Osteocyte (in vitro differentiated cells): ENCODE data around the gene MKNK1. TPM values are rescaled to one million over a fixed set of nuclear protein-coding genes. Genes with fewer than 3 reads are reported as not detected.

Experiments
- DNase-seq: peaks from one replicate; pipeline ENCODE4 v3.0.0; 2021; ENCODE audit warnings: mixed read lengths; ENCODE audit not compliant: unreplicated experiment; ENCODE audit errors: extremely low spot score
- H3K27ac Mint-ChIP-seq: one replicate; pipeline ENCODE4 v1.8.0; 2021; ENCODE audit warnings: mild to moderate bottlenecking, mixed read lengths; ENCODE audit not compliant: unreplicated experiment
- H3K27me3 Mint-ChIP-seq: one replicate; pipeline ENCODE4 v1.8.0; 2021; ENCODE audit warnings: mixed read lengths; ENCODE audit not compliant: unreplicated experiment
- H3K36me3 Mint-ChIP-seq: one replicate; pipeline ENCODE4 v1.8.0; 2021; ENCODE audit warnings: mixed read lengths; ENCODE audit not compliant: unreplicated experiment
- H3K4me1 Mint-ChIP-seq: one replicate; pipeline ENCODE4 v1.8.0; 2021; ENCODE audit warnings: mixed read lengths; ENCODE audit not compliant: unreplicated experiment
- H3K4me3 Mint-ChIP-seq: one replicate; pipeline ENCODE4 v1.8.0; 2021; ENCODE audit warnings: mild to moderate bottlenecking, moderate library complexity, mixed read lengths; ENCODE audit not compliant: unreplicated experiment
- H3K9me3 Mint-ChIP-seq: one replicate; pipeline ENCODE4 v1.8.0; 2021; ENCODE audit warnings: mixed read lengths; ENCODE audit not compliant: unreplicated experiment
- total RNA-seq: library from RNA; stranded (reverse); gene quantifications from 2 replicates; pipeline ENCODE4 v1.2.1, GENCODE V29; 2021
- TF ChIP-seq, protein P1 (sequence below): fragments of 200-600 bp; sonication (generic); IDR thresholded peaks from 2 replicates; pipeline ENCODE4 v1.5.0; 2021; ENCODE audit warnings: antibody characterized with exemption, mild to moderate bottlenecking, moderate library complexity

Gene MKNK1
- total RNA-seq, 1 donor from 2014 or later, result 32.5 TPM

DNA sequence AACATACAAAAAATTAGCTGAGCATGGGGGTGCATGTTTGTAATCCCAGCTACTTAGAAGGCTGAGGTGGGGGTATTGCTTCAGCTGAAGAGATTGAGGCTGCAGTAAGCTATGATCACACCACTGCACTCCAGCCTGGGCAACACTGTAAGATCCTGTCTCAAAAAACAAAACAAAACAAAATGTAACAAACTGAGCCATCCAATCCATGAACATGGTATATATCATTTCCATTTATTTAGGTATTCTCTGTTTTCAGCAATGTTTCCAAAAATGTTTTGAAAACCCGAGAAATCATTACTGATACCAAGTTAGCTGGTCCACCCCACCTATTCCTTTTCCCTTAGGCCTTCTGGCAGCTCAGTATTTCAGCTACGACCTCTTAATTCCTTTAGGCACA is 45.7 kb upstream of the MKNK1 start:
- Mint-ChIP-seq H3K9me3 (peaks cover 10% of the 10 kb centered on the region), H3K27ac (no peak overlapping the region), H3K27me3 (no peaks in the 10 kb centered on the region), H3K4me3 (no peak overlapping the region), H3K36me3 (peaks cover 55% of the 10 kb centered on the region), H3K4me1 (peaks cover 3% of the 10 kb centered on the region)
- no peak for DNase-seq
- TF ChIP-seq, protein P1, sequence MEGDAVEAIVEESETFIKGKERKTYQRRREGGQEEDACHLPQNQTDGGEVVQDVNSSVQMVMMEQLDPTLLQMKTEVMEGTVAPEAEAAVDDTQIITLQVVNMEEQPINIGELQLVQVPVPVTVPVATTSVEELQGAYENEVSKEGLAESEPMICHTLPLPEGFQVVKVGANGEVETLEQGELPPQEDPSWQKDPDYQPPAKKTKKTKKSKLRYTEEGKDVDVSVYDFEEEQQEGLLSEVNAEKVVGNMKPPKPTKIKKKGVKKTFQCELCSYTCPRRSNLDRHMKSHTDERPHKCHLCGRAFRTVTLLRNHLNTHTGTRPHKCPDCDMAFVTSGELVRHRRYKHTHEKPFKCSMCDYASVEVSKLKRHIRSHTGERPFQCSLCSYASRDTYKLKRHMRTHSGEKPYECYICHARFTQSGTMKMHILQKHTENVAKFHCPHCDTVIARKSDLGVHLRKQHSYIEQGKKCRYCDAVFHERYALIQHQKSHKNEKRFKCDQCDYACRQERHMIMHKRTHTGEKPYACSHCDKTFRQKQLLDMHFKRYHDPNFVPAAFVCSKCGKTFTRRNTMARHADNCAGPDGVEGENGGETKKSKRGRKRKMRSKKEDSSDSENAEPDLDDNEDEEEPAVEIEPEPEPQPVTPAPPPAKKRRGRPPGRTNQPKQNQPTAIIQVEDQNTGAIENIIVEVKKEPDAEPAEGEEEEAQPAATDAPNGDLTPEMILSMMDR, result no peak

DNA sequence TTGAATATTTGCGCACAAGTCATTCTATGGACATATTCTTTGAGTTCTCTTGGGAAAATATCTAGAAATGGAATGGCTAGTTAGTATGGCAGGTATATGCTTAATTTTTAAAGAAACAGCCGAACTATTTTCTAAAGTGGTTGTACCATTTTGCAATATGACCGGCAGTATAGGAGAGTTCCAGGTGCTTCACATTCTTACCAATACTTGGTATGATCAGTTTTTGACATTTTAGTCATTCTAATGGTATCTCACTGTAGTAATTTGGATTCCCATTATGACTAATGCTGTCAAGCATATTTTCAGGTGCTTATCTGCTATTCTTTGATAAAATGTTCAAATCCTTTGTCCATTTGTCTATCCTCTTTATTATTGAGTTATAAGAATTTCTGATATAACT is 43.5 kb upstream of the MKNK1 start:
- H3K36me3 Mint-ChIP-seq, result peaks cover 46% of the 10 kb centered on the region
- TF ChIP-seq, protein P1, result no peak
- peaks cover 15% of the 10 kb centered on the region for H3K4me1 Mint-ChIP-seq
- no peak overlapping the region for H3K4me3 Mint-ChIP-seq
- H3K9me3 Mint-ChIP-seq, result peaks cover 10% of the 10 kb centered on the region
- no peaks in the 10 kb centered on the region for H3K27me3 Mint-ChIP-seq
- no peak for DNase-seq
- H3K27ac Mint-ChIP-seq, result no peak overlapping the region

DNA sequence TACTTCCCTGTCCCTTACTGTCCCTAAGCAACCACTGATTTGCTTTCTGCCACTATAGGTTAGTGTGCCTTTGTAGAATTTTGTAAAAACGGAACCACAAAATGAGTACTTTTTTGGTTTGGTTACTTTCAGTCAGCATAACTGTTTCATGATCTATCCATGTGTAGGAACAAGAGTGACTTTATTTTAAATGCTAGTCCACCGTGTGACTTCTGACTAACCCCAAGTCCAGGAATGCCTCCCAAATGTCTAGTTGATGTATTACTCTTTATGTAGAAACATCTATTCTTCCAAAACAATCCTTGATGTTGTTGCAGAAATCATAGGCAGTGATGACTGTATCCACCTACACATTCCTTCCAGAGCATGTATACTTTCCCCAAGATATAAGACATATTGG is 42.8 kb upstream of the MKNK1 start:
- H3K36me3 Mint-ChIP-seq, result peaks cover 41% of the 10 kb centered on the region
- TF ChIP-seq, protein P1, result no peak
- DNase-seq, result no peak
- no peak overlapping the region for H3K4me3 Mint-ChIP-seq
- H3K4me1 Mint-ChIP-seq, result peaks cover 19% of the 10 kb centered on the region
- H3K9me3 Mint-ChIP-seq, result peaks cover 10% of the 10 kb centered on the region
- no peak overlapping the region for H3K27ac Mint-ChIP-seq
- H3K27me3 Mint-ChIP-seq, result no peaks in the 10 kb centered on the region

GRCh38 chr1:46646331-46646730 is 42.3 kb upstream of the MKNK1 start:
- H3K27ac Mint-ChIP-seq, result no peak overlapping the region
- TF ChIP-seq, protein P1, result no peak
- H3K27me3 Mint-ChIP-seq, result no peaks in the 10 kb centered on the region
- peaks cover 19% of the 10 kb centered on the region for H3K4me1 Mint-ChIP-seq
- H3K9me3 Mint-ChIP-seq, result peaks cover 10% of the 10 kb centered on the region
- H3K4me3 Mint-ChIP-seq, result no peak overlapping the region
- no peak for DNase-seq
- H3K36me3 Mint-ChIP-seq, result peaks cover 44% of the 10 kb centered on the region

DNA sequence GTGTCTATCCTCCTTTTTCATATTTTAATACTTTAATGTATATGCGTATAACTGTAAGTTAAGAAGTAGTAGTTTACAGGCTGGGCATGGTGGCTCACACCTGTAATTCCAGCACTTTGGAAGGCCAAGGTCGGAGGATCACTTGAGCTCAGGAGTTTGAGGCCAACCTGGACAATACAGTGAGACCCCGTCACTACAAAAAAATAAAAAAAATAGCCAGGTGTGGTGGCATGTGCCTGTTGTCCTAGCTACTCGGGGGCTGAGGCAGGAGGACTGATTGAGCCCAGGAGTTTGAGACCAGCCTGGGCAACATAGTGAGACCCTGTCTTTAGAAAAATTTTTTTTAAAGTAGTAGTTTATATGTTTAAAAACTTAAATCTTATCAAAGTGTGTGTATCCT is 41.7 kb upstream of the MKNK1 start:
- DNase-seq, result no peak
- Mint-ChIP-seq H3K27ac (no peak overlapping the region), H3K4me3 (no peak overlapping the region), H3K36me3 (peaks cover 46% of the 10 kb centered on the region), H3K4me1 (peaks cover 19% of the 10 kb centered on the region), H3K27me3 (no peaks in the 10 kb centered on the region), H3K9me3 (peaks cover 10% of the 10 kb centered on the region)
- TF ChIP-seq, protein P1, result no peak
